WTC11 (cell line): ENCODE data around the gene SERPINE2. TPM values are rescaled to one million over a fixed set of nuclear protein-coding genes. Genes with fewer than 3 reads are reported as not detected.

Experiments used
- ATAC-seq: fragments of 200-7000 bp; cut with Tn5 transposase; 2 replicates; pipeline ENCODE4 v1.10.0; 2021; ENCODE audit warnings: mild to moderate bottlenecking, moderate library complexity
- CTCF ChIA-PET: fragments of 300-600 bp; sonication (Branson Sonifier 250); formaldehyde crosslinking; loops from one replicate; lab custom pipeline; 2021; ENCODE audit warnings: antibody characterized with exemption; lab: Charles Lee
- POLR2A ChIA-PET: fragments of 350-600 bp; sonication (Branson Sonifier 250); formaldehyde crosslinking; loops from one replicate; lab custom pipeline; 2021; ENCODE audit warnings: antibody characterized with exemption; lab: Charles Lee
- DNase-seq: peaks from one replicate; pipeline ENCODE4 v3.0.0; 2021; ENCODE audit warnings: low spot score
- H3K27ac Mint-ChIP-seq: 2 replicates; pipeline ENCODE4 v1.8.0; 2021; ENCODE audit warnings: mixed read lengths
- H3K27me3 Mint-ChIP-seq: 2 replicates; pipeline ENCODE4 v1.8.0; 2021; ENCODE audit warnings: low read depth, mild to moderate bottlenecking, moderate library complexity, mixed read lengths
- H3K36me3 Mint-ChIP-seq: 2 replicates; pipeline ENCODE4 v1.8.0; 2021; ENCODE audit warnings: mixed read lengths
- H3K4me1 Mint-ChIP-seq: 2 replicates; pipeline ENCODE4 v1.8.0; 2022; ENCODE audit warnings: mixed read lengths
- H3K4me3 Mint-ChIP-seq: 2 replicates; pipeline ENCODE4 v1.8.0; 2021; ENCODE audit warnings: mild to moderate bottlenecking, moderate library complexity, mixed read lengths
- H3K9me3 Mint-ChIP-seq: 2 replicates; pipeline ENCODE4 v1.8.0; 2021; ENCODE audit warnings: mixed read lengths
- AFF4 ChIP-seq: sonication (generic); formaldehyde crosslinking; IDR thresholded peaks from 2 replicates; pipeline ENCODE4 v1.8.1; 2023; ENCODE audit warnings: mild to moderate bottlenecking, missing genetic modification reagents, borderline replicate concordance
- ATF6 ChIP-seq: sonication (generic); formaldehyde crosslinking; IDR thresholded peaks from 2 replicates; pipeline ENCODE4 v1.8.1; 2023; ENCODE audit warnings: mild to moderate bottlenecking, missing genetic modification reagents
- E2F4 ChIP-seq: sonication (generic); formaldehyde crosslinking; IDR thresholded peaks from 2 replicates; pipeline ENCODE4 v1.8.1; 2022; ENCODE audit warnings: low read depth, mild to moderate bottlenecking, moderate library complexity, missing genetic modification reagents, borderline replicate concordance
- FOXJ3 ChIP-seq: sonication (generic); formaldehyde crosslinking; IDR thresholded peaks from 2 replicates; pipeline ENCODE4 v1.9.0; 2021; ENCODE audit warnings: missing genetic modification reagents, mild to moderate bottlenecking, borderline replicate concordance
- GABPB1 ChIP-seq: sonication (generic); formaldehyde crosslinking; IDR thresholded peaks from 2 replicates; pipeline ENCODE4 v1.8.1; 2023; ENCODE audit warnings: mild to moderate bottlenecking, missing genetic modification reagents
- HMGA2 ChIP-seq: fragments of 250-450 bp; sonication (Bioruptor Pico); IDR thresholded peaks from 2 replicates; pipeline ENCODE4 v1.4.0; 2021; ENCODE audit warnings: mild to moderate bottlenecking, moderate library complexity
- JAZF1 ChIP-seq: fragments of 250-450 bp; sonication (Bioruptor Pico); IDR thresholded peaks from 2 replicates; pipeline ENCODE4 v1.9.0; 2021; ENCODE audit warnings: moderate library complexity, mild to moderate bottlenecking, inconsistent platforms
- KAT7 ChIP-seq: sonication (generic); formaldehyde crosslinking; IDR thresholded peaks from 2 replicates; pipeline ENCODE4 v1.8.1; 2023; ENCODE audit warnings: missing genetic modification reagents, mild to moderate bottlenecking, borderline replicate concordance
- RORB ChIP-seq: fragments of 250-450 bp; sonication (Bioruptor Pico); IDR thresholded peaks from 2 replicates; pipeline ENCODE4 v1.9.0; 2021; ENCODE audit warnings: mild to moderate bottlenecking
- SOX15 ChIP-seq: fragments of 250-450 bp; sonication (Bioruptor Pico); IDR thresholded peaks from 2 replicates; pipeline ENCODE4 v1.9.0; 2021; ENCODE audit warnings: mild to moderate bottlenecking
- SP1 ChIP-seq: sonication (generic); formaldehyde crosslinking; conservative IDR thresholded peaks from 2 replicates; pipeline ENCODE4 v1.8.1; 2022; ENCODE audit warnings: missing genetic modification reagents
- ZBTB43 ChIP-seq: sonication (generic); formaldehyde crosslinking; IDR thresholded peaks from 2 replicates; pipeline ENCODE4 v1.8.1; 2023; ENCODE audit warnings: mild to moderate bottlenecking, missing genetic modification reagents
- ZNF138 ChIP-seq: sonication (generic); formaldehyde crosslinking; conservative IDR thresholded peaks from 2 replicates; pipeline ENCODE4 v1.8.1; 2022; ENCODE audit warnings: mild to moderate bottlenecking, moderate library complexity, missing genetic modification reagents
- ZNF219 ChIP-seq: sonication (generic); formaldehyde crosslinking; IDR thresholded peaks from 2 replicates; pipeline ENCODE4 v1.8.0; 2023; ENCODE audit warnings: missing genetic modification reagents, mild to moderate bottlenecking, borderline replicate concordance
- ZNF232 ChIP-seq: sonication (generic); formaldehyde crosslinking; IDR thresholded peaks from 2 replicates; pipeline ENCODE4 v1.8.0; 2022; ENCODE audit warnings: mild to moderate bottlenecking, missing genetic modification reagents
- ZNF281 ChIP-seq: sonication (generic); formaldehyde crosslinking; IDR thresholded peaks from 2 replicates; pipeline ENCODE4 v1.8.0; 2023; ENCODE audit warnings: mild to moderate bottlenecking, missing genetic modification reagents
- ZSCAN18 ChIP-seq: fragments of 250-450 bp; sonication (Bioruptor Pico); IDR thresholded peaks from 2 replicates; pipeline ENCODE4 v2.1.2; 2022; ENCODE audit warnings: mild to moderate bottlenecking, moderate library complexity
- total RNA-seq: library from RNA; stranded (reverse); gene quantifications from 3 replicates; pipeline ENCODE4 v1.2.3, GENCODE V29; 2021

SERPINE2 gene
- total RNA-seq, 1 experiment from 2014 or later, result 60.4 TPM

GRCh38 chr2:223981241-223981640, 57.8 kb downstream of the SERPINE2 start (continued):
- TF ChIP-seq JAZF1 (CRISPR knock-in tag) (no peak), ZNF232 (CRISPR knock-in tag) (no peak), ZNF138 (CRISPR knock-in tag) (no peak)

- DNase-seq, result no peak
- no peaks in the 10 kb centered on the region for H3K4me1 Mint-ChIP-seq
- no peaks in the 10 kb centered on the region for H3K9me3 Mint-ChIP-seq
- ChIA-PET POLR2A (no interaction called here), CTCF (interaction anchor here (2.0 to 3.2 kb wide), 2 partner anchors 9 to 10 kb away, joined by 4 to 15 read pairs; no protein-coding TSS in a partner anchor)
- no peak overlapping the region for H3K4me3 Mint-ChIP-seq
- no peak overlapping the region for H3K27ac Mint-ChIP-seq
- peaks cover 25% of the 10 kb centered on the region for H3K36me3 Mint-ChIP-seq
- TF ChIP-seq ZSCAN18 (CRISPR knock-in tag), result no peak
- TF ChIP-seq, all 79 proteins: peak for 0
- H3K27me3 Mint-ChIP-seq, result no peaks in the 10 kb centered on the region
- no peak for ATAC-seq
These were observed 58.3 kb downstream of the SERPINE2 start for GRCh38 chr2:223980803-223981202.

- no peak for DNase-seq
- no peak for ATAC-seq
- ChIA-PET POLR2A (no interaction called here), CTCF (interaction anchor here (1.0 to 3.2 kb wide), 3 partner anchors 9 to 12 kb away, joined by 4 to 15 read pairs (median 5); no protein-coding TSS in a partner anchor)
- no peaks in the 10 kb centered on the region for H3K9me3 Mint-ChIP-seq
- no peaks in the 10 kb centered on the region for H3K4me1 Mint-ChIP-seq
- H3K27ac Mint-ChIP-seq, result no peak overlapping the region
- H3K27me3 Mint-ChIP-seq, result no peaks in the 10 kb centered on the region
- no peak overlapping the region for H3K4me3 Mint-ChIP-seq
- H3K36me3 Mint-ChIP-seq, result peaks cover 25% of the 10 kb centered on the region
- TF ChIP-seq FOXJ3 (CRISPR knock-in tag) (no peak), GABPB1 (no peak), ZNF232 (CRISPR knock-in tag) (no peak)
These were observed 58.7 kb downstream of the SERPINE2 start for GRCh38 chr2:223980397-223980735.

GRCh38 chr2:223979730-223980396, 59.2 kb downstream of the SERPINE2 start:
- ChIA-PET CTCF (interaction anchor here (1.0 to 3.2 kb wide), 5 partner anchors 9 to 305 kb away, joined by 3 to 15 read pairs (median 4); no protein-coding TSS in a partner anchor), POLR2A (no interaction called here)
- H3K9me3 Mint-ChIP-seq, result no peaks in the 10 kb centered on the region
- H3K27ac Mint-ChIP-seq, result no peak overlapping the region
- peaks cover 24% of the 10 kb centered on the region for H3K36me3 Mint-ChIP-seq
- DNase-seq (no peak), ATAC-seq (no peak)
- H3K4me1 Mint-ChIP-seq, result no peaks in the 10 kb centered on the region
- H3K4me3 Mint-ChIP-seq, result no peak overlapping the region
- no peaks in the 10 kb centered on the region for H3K27me3 Mint-ChIP-seq
- TF ChIP-seq ZNF219 (CRISPR knock-in tag) (no peak), ZNF281 (CRISPR knock-in tag) (no peak), SOX15 (CRISPR knock-in tag) (no peak), AFF4 (no peak), KAT7 (CRISPR knock-in tag) (no peak), RORB (CRISPR knock-in tag) (no peak), ZBTB43 (no peak), HMGA2 (no peak), E2F4 (no peak), SP1 (CRISPR knock-in tag) (no peak), ATF6 (CRISPR knock-in tag) (no peak)
